Chondrocyte (in vitro differentiated cells): ENCODE measurements around the gene ZNF577. TPM values are rescaled to one million over a fixed set of nuclear protein-coding genes. Genes with fewer than 3 reads are reported as not detected.

Experiments
- DNase-seq: peaks from one replicate; pipeline ENCODE4 v3.0.0; 2021; ENCODE audit warnings: mixed read lengths, low spot score
- H3K27ac Mint-ChIP-seq: one replicate; pipeline ENCODE4 v1.8.0; 2021; ENCODE audit warnings: mild to moderate bottlenecking, moderate library complexity, mixed read lengths; ENCODE audit not compliant: unreplicated experiment
- H3K27me3 Mint-ChIP-seq: 2 replicates; pipeline ENCODE4 v1.8.0; 2021; ENCODE audit warnings: low read depth, mixed read lengths
- H3K36me3 Mint-ChIP-seq: 2 replicates; pipeline ENCODE4 v1.8.0; 2021; ENCODE audit warnings: low read depth, mixed read lengths
- H3K4me1 Mint-ChIP-seq: 2 replicates; pipeline ENCODE4 v1.8.0; 2021; ENCODE audit warnings: low read depth, mild to moderate bottlenecking, mixed read lengths
- H3K4me3 Mint-ChIP-seq: one replicate; pipeline ENCODE4 v1.8.0; 2021; ENCODE audit warnings: mild to moderate bottlenecking, moderate library complexity, mixed read lengths; ENCODE audit not compliant: unreplicated experiment
- H3K9me3 Mint-ChIP-seq: 2 replicates; pipeline ENCODE4 v1.8.0; 2021; ENCODE audit warnings: low read depth, mixed read lengths
- total RNA-seq: library from RNA; stranded (reverse); gene quantifications from 3 replicates; pipeline ENCODE4 v1.2.1, GENCODE V29; 2021
- TF ChIP-seq, protein P1 (sequence below): fragments of 200-600 bp; sonication (generic); IDR thresholded peaks from 2 replicates; pipeline ENCODE4 v1.5.0; 2021; ENCODE audit warnings: antibody characterized with exemption, mild to moderate bottlenecking, moderate library complexity

Gene ZNF577
- total RNA-seq, 1 donor from 2014 or later, result 11.2 TPM

DNA sequence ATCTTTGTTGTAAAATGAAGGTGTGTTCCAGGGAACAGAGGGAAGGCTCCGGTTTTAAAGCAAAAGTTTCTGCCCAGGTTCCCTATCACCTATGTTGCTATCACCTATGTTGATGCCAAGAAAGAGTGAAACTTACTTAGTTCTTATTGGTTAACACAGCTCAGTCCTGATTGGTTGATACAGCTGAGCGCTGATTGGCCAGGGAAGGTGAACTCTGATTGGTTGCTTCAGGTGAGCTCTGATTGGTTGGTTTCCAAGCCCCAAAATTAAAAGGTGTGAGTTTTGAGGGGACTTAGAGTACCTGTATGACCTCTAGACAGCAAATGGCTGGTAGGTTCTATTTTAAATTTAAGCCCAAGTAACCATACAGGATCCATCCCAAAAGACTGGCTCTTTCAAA, 50.6 kb downstream of the ZNF577 start:
- no peak for DNase-seq
- Mint-ChIP-seq H3K27ac (no peak overlapping the region), H3K27me3 (no peaks in the 10 kb centered on the region), H3K4me3 (no peak overlapping the region), H3K36me3 (peaks cover 3% of the 10 kb centered on the region), H3K9me3 (peaks cover 33% of the 10 kb centered on the region), H3K4me1 (no peaks in the 10 kb centered on the region)
- TF ChIP-seq, protein P1, sequence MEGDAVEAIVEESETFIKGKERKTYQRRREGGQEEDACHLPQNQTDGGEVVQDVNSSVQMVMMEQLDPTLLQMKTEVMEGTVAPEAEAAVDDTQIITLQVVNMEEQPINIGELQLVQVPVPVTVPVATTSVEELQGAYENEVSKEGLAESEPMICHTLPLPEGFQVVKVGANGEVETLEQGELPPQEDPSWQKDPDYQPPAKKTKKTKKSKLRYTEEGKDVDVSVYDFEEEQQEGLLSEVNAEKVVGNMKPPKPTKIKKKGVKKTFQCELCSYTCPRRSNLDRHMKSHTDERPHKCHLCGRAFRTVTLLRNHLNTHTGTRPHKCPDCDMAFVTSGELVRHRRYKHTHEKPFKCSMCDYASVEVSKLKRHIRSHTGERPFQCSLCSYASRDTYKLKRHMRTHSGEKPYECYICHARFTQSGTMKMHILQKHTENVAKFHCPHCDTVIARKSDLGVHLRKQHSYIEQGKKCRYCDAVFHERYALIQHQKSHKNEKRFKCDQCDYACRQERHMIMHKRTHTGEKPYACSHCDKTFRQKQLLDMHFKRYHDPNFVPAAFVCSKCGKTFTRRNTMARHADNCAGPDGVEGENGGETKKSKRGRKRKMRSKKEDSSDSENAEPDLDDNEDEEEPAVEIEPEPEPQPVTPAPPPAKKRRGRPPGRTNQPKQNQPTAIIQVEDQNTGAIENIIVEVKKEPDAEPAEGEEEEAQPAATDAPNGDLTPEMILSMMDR, result no peak

DNA sequence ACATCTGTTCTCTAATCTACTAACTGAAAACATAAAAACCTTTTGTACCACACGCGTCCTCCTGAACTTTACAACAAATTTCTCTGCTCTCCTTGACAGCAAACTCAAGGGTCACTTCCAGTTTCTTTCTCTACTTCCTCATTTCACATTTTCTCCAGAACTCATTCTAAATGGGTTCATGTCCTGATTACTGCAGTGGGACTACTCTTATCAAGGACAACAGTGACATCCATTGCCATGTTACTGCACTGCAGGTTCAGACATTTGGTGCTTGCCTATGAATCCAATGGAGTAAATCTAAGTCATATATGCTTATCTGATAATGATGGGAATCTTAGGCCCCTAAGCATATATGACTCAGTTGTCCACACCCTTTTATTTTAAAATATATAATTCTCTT, 57.5 kb downstream of the ZNF577 start:
- no peak for DNase-seq
- Mint-ChIP-seq H3K36me3 (no peaks in the 10 kb centered on the region), H3K4me1 (no peaks in the 10 kb centered on the region), H3K27ac (no peak overlapping the region), H3K4me3 (no peak overlapping the region), H3K27me3 (no peaks in the 10 kb centered on the region), H3K9me3 (peaks cover 54% of the 10 kb centered on the region)
- TF ChIP-seq, protein P1, result no peak

DNA sequence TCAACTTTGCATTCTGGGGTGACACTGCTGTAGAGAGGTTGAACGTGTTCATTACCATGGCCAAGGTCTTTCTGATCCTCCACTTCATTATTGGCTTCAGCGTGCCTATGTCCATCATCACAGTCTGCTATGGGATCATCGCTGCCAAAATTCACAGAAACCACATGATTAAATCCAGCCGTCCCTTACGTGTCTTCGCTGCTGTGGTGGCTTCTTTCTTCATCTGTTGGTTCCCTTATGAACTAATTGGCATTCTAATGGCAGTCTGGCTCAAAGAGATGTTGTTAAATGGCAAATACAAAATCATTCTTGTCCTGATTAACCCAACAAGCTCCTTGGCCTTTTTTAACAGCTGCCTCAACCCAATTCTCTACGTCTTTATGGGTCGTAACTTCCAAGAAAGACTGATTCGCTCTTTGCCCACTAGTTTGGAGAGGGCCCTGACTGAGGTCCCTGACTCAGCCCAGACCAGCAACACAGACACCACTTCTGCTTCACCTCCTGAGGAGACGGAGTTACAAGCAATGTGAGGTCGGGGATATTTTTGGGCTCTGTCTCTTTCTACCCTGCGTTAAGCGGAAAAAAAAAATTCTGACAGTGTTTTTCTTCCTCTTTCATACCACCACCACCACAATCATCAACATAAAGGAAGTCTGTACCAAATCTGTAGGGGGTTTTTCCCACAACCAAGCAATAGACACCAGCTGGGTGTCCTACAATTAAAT, 63.3 kb downstream of the ZNF577 start:
- DNase-seq, result no peak
- Mint-ChIP-seq H3K4me3 (no peak overlapping the region), H3K27ac (no peak overlapping the region), H3K27me3 (no peaks in the 10 kb centered on the region), H3K4me1 (no peaks in the 10 kb centered on the region), H3K9me3 (peaks cover 74% of the 10 kb centered on the region), H3K36me3 (no peaks in the 10 kb centered on the region)
- TF ChIP-seq, protein P1, result no peak

DNA sequence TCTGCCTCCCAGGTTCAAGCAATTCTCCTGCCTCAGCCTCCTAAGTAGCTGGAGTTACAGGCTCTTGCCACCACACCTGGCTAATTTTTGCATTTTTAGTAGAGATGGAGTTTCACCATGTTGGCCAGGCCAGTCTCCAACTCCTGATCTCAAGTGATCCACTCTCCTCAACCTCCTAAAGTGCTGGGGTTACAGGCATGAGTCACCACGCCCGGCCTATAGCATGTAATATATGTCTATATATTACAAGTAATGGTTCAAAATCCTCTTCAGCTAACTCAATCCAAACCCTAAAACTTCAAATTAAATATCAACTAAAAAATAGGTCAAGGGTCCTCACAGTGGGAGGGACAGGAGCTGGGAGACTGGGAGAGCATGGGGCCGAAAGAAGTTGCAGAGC, 64.8 kb downstream of the ZNF577 start:
- DNase-seq, result no peak
- H3K27ac Mint-ChIP-seq, result no peak overlapping the region
- TF ChIP-seq, protein P1, result no peak
- no peak overlapping the region for H3K4me3 Mint-ChIP-seq
- H3K36me3 Mint-ChIP-seq, result no peaks in the 10 kb centered on the region
- H3K27me3 Mint-ChIP-seq, result no peaks in the 10 kb centered on the region
- peaks cover 75% of the 10 kb centered on the region for H3K9me3 Mint-ChIP-seq
- no peaks in the 10 kb centered on the region for H3K4me1 Mint-ChIP-seq

DNA sequence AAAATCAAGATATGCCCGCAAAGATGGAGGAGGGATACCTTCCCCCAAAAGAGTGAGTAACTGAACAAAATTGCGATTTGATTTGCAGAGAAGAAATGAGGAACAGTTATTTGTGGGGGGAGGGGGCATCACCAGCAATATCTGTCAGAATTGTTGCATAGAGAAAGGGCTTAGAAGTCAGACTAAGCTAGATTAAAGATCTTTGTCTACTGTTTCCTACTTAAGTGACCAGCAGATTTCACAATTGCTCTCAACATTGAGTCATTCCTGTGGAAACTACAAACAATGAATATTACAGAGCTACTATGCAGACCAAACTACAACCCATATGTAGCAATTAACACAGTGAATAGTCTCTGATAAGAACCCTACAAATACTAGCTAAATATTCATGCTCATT, 65.4 kb downstream of the ZNF577 start:
- DNase-seq, result no peak
- H3K4me1 Mint-ChIP-seq, result no peaks in the 10 kb centered on the region
- no peaks in the 10 kb centered on the region for H3K36me3 Mint-ChIP-seq
- H3K4me3 Mint-ChIP-seq, result no peak overlapping the region
- H3K27me3 Mint-ChIP-seq, result no peaks in the 10 kb centered on the region
- TF ChIP-seq, protein P1, result no peak
- H3K27ac Mint-ChIP-seq, result no peak overlapping the region
- H3K9me3 Mint-ChIP-seq, result peaks cover 74% of the 10 kb centered on the region
